ENCODE data around the gene MPHOSPH8. TPM values are rescaled to one million over a fixed set of nuclear protein-coding genes. Genes with fewer than 3 reads are reported as not detected.

The MPHOSPH8 gene
- total RNA-seq, 1 experiment from 2014 or later, result 17.5 TPM

DNA sequence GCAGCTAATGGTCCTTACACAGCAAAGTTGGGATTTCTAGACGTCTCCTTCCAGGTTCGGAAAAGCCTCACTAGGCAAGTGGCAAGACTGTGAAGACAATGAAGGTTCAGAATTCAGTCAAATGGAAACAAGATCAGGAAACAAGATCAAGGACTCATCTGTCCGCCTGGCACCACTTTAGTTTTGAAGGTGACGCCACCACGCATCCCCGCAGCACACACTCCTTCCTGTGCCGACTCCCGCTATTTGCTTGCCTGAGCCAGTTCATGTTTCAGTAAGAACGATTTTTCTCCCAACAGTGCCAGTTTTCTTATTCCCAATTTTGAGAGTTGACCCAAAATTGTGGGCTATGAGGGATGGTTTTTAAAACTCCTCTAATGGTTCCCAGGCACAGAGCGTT lies 41.4 kb downstream of the MPHOSPH8 start:
- intact Hi-C loops (cut with micrococcal nuclease; ENCODE audit: unreplicated experiment), result no loop called here
- no peak for DNase-seq
- TF ChIP-seq, protein P1, sequence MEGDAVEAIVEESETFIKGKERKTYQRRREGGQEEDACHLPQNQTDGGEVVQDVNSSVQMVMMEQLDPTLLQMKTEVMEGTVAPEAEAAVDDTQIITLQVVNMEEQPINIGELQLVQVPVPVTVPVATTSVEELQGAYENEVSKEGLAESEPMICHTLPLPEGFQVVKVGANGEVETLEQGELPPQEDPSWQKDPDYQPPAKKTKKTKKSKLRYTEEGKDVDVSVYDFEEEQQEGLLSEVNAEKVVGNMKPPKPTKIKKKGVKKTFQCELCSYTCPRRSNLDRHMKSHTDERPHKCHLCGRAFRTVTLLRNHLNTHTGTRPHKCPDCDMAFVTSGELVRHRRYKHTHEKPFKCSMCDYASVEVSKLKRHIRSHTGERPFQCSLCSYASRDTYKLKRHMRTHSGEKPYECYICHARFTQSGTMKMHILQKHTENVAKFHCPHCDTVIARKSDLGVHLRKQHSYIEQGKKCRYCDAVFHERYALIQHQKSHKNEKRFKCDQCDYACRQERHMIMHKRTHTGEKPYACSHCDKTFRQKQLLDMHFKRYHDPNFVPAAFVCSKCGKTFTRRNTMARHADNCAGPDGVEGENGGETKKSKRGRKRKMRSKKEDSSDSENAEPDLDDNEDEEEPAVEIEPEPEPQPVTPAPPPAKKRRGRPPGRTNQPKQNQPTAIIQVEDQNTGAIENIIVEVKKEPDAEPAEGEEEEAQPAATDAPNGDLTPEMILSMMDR (IDR thresholded peaks at IDR 0.05; ENCODE audit: unreplicated experiment), result no peak
- Mint-ChIP-seq H3K27ac (ENCODE audit: unreplicated experiment) (no peak overlapping the region), H3K36me3 (ENCODE audit: insufficient read depth, unreplicated experiment) (peaks cover 48% of the 10 kb centered on the region), H3K9me3 (ENCODE audit: low read depth, unreplicated experiment) (no peaks in the 10 kb centered on the region), H3K27me3 (ENCODE audit: unreplicated experiment) (no peaks in the 10 kb centered on the region), H3K4me3 (ENCODE audit: low read depth, unreplicated experiment) (no peak overlapping the region), H3K4me1 (ENCODE audit: low read depth, unreplicated experiment) (no peaks in the 10 kb centered on the region)
- BruUV-seq (replicated peaks), result no TSS peak
- CTCF ChIA-PET, result no interaction called here

DNA sequence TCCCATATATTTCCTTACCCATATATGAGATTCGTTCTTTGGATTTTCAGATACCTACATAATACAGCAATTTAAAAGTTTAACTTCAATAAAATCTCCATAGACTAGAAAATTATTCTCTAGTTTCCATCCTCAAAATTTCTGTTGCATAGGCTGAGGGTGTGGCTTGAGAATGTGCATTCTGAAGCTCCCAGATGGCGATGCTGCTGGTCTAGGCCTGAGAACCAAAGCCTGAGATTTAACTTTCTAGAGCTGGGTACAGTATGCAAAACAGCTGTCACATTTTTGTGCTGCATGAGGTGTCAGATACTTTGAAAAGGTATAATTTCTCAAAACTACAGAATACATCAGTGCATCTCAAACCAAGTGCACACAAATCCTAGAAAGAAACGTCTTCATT lies 42.7 kb downstream of the MPHOSPH8 start:
- Mint-ChIP-seq H3K27me3 (ENCODE audit: unreplicated experiment) (no peaks in the 10 kb centered on the region), H3K36me3 (ENCODE audit: insufficient read depth, unreplicated experiment) (peaks cover 41% of the 10 kb centered on the region), H3K27ac (ENCODE audit: unreplicated experiment) (no peak overlapping the region), H3K4me1 (ENCODE audit: low read depth, unreplicated experiment) (no peaks in the 10 kb centered on the region), H3K4me3 (ENCODE audit: low read depth, unreplicated experiment) (no peak overlapping the region), H3K9me3 (ENCODE audit: low read depth, unreplicated experiment) (no peaks in the 10 kb centered on the region)
- intact Hi-C loops (cut with micrococcal nuclease; ENCODE audit: unreplicated experiment), result no loop called here
- CTCF ChIA-PET, result no interaction called here
- TF ChIP-seq, protein P1 (IDR thresholded peaks at IDR 0.05; ENCODE audit: unreplicated experiment), result no peak
- DNase-seq, result no peak
- BruUV-seq (replicated peaks), result no TSS peak

DNA sequence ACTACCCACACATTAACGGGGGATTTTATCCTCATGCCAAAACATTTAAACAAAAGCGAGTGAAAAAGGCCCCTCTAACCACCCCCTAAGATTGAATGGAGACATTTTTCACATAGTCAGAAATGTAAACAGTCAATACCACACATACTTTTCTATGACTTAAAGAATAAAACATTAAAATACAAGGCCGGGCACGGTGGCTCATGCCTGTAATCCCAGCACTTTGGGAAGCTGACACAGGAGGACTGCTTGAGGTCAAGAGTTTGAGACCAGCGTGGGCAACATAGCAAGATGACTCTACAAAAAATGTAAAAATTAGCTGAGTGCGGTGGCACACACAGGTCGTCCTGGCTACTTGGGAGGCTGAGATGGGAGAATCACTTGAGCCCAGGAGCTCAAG lies 47.3 kb downstream of the MPHOSPH8 start:
- Mint-ChIP-seq H3K27ac (ENCODE audit: unreplicated experiment) (no peak overlapping the region), H3K4me1 (ENCODE audit: low read depth, unreplicated experiment) (peaks cover 10% of the 10 kb centered on the region), H3K27me3 (ENCODE audit: unreplicated experiment) (no peaks in the 10 kb centered on the region), H3K4me3 (ENCODE audit: low read depth, unreplicated experiment) (no peak overlapping the region), H3K9me3 (ENCODE audit: low read depth, unreplicated experiment) (no peaks in the 10 kb centered on the region), H3K36me3 (ENCODE audit: insufficient read depth, unreplicated experiment) (peaks cover 11% of the 10 kb centered on the region)
- CTCF ChIA-PET, result no interaction called here
- DNase-seq, result no peak
- intact Hi-C loops (cut with micrococcal nuclease; ENCODE audit: unreplicated experiment), result no loop called here
- BruUV-seq (replicated peaks), result no TSS peak
- TF ChIP-seq, protein P1 (IDR thresholded peaks at IDR 0.05; ENCODE audit: unreplicated experiment), result no peak

- Mint-ChIP-seq H3K27me3 (ENCODE audit: unreplicated experiment) (no peaks in the 10 kb centered on the region), H3K36me3 (ENCODE audit: insufficient read depth, unreplicated experiment) (peaks cover 11% of the 10 kb centered on the region), H3K4me3 (ENCODE audit: low read depth, unreplicated experiment) (no peak overlapping the region), H3K9me3 (ENCODE audit: low read depth, unreplicated experiment) (no peaks in the 10 kb centered on the region), H3K27ac (ENCODE audit: unreplicated experiment) (no peak overlapping the region), H3K4me1 (ENCODE audit: low read depth, unreplicated experiment) (peaks cover 16% of the 10 kb centered on the region)
- TF ChIP-seq, protein P1 (IDR thresholded peaks at IDR 0.05; ENCODE audit: unreplicated experiment), result no peak
- BruUV-seq (replicated peaks), result no TSS peak
- DNase-seq, result no peak
- CTCF ChIA-PET, result no interaction called here
- intact Hi-C loops (cut with micrococcal nuclease; ENCODE audit: unreplicated experiment), result no loop called here
Measured at GRCh38 chr13:19681517-19681916, 48.1 kb downstream of the MPHOSPH8 start.

GRCh38 chr13:19685034-19685433 lies 51.6 kb downstream of the MPHOSPH8 start:
- DNase-seq, result no peak
- CTCF ChIA-PET, result no interaction called here
- no peak overlapping the region for H3K27ac Mint-ChIP-seq (ENCODE audit: unreplicated experiment)
- BruUV-seq (replicated peaks), result no TSS peak
- no peaks in the 10 kb centered on the region for H3K27me3 Mint-ChIP-seq (ENCODE audit: unreplicated experiment)
- intact Hi-C loops (cut with micrococcal nuclease; ENCODE audit: unreplicated experiment), result no loop called here
- H3K4me1 Mint-ChIP-seq (ENCODE audit: low read depth, unreplicated experiment), result peaks cover 16% of the 10 kb centered on the region
- TF ChIP-seq, protein P1 (IDR thresholded peaks at IDR 0.05; ENCODE audit: unreplicated experiment), result no peak
- peaks cover 5% of the 10 kb centered on the region for H3K36me3 Mint-ChIP-seq (ENCODE audit: insufficient read depth, unreplicated experiment)
- H3K9me3 Mint-ChIP-seq (ENCODE audit: low read depth, unreplicated experiment), result no peaks in the 10 kb centered on the region
- no peak overlapping the region for H3K4me3 Mint-ChIP-seq (ENCODE audit: low read depth, unreplicated experiment)
